ENCODE data around the gene NDUFA7.

Gene NDUFA7

DNA sequence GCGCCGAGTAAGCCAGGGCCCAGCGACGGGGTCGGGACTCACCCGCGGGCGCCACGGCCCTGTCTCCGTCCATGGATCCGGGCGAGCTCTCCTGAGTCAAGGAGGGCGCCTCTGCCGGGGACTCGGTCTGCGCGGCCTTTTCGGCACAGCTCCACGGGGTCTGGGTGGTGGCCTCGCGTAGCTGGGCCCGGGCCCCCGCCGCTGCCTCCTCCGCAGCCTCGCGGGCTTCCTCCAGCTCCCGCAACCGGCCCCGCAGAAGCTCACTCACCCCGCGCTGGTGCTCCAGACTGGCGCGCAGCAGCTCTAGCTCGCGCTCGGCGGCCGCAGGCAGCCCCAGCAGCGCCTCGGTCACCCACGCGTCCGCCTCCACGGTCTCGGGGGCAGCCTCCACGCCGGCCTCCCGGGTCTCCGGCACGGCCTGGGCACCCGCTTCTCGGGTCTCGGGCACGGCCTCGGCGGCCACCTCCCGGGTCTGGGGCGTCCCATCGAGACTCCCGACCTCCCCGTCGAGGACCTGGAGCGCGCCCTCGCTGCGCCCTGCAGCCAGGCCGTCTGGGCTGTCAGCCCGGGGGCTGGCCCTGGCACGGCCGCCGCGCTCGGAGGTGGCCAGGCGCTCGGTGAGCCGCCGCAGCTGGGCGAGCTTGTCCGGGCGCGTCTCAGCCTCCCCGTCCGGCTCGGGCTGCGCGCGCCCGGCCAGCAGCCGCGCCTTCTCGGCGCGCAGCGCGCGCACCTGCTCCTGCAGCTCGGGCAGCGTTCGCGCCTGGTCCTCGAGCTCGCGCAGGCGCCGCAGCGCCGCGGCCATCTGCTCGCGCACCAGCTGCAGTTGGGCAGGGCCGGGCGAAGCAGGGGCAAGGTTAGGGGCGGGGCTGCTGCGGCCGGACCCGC lies 13.5 kb upstream of the NDUFA7 start:
- Mint-ChIP-seq H3K4me3 (peak overlapping the region; percentile 12), H3K9me3 (no peaks in the 10 kb centered on the region), H3K36me3 (ENCODE audit: low read depth) (no peaks in the 10 kb centered on the region), H3K27ac (no peak overlapping the region), H3K4me1 (ENCODE audit: low read depth) (peaks cover 3% of the 10 kb centered on the region), H3K27me3 (ENCODE audit: low read depth) (peaks cover 38% of the 10 kb centered on the region)
- peak; percentile 73 for DNase-seq (ENCODE audit: low spot score)

GRCh38 chr19:8333767-8334457 lies 12.7 kb upstream of the NDUFA7 start:
- Mint-ChIP-seq H3K4me1 (ENCODE audit: low read depth) (peaks cover 3% of the 10 kb centered on the region), H3K27ac (no peak overlapping the region), H3K36me3 (ENCODE audit: low read depth) (no peaks in the 10 kb centered on the region), H3K4me3 (peak overlapping the region; percentile 12), H3K9me3 (no peaks in the 10 kb centered on the region), H3K27me3 (ENCODE audit: low read depth) (peaks cover 34% of the 10 kb centered on the region)
- no peak for DNase-seq (ENCODE audit: low spot score)

DNA sequence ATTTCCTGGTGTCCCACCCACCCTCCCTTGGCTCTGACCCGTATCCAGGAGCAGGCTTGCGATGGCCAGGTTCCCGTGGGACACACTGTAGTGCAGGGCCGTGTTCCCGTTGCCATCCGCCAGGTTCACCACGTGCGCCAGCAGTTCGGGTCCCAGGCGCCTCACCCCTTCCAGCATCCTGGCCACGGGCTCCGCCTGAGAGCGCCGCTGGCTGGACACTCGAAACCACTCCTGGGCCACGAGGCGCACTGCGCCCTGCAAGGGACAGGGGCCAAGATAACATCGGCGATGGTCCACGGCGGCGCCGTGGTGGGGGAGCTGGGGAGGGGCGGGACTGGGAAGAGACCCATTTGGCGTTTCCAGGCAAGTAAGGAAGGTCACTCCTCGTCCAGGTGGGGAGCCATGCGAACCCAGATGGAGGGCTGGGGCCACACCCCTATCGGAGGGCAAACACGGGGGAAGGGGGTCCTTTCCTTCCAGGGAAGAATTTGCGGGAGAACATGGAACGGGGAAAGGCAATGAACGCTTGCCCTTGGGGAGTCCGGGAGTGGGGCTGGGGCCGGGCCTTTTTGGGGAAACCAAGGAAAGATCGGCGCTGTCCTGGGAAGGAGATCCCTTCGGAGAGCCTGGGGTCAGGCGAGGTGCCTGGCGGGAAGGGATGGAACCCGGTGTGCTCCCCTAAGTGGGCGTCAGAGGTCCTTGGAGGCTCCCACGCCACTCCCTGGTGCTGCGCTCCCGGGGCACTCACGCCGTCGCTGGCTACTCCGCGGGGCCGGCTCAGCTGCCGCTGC lies 12.0 kb upstream of the NDUFA7 start:
- Mint-ChIP-seq H3K4me1 (ENCODE audit: low read depth) (peaks cover 3% of the 10 kb centered on the region), H3K4me3 (no peak overlapping the region), H3K27me3 (ENCODE audit: low read depth) (peaks cover 30% of the 10 kb centered on the region), H3K9me3 (no peaks in the 10 kb centered on the region), H3K27ac (no peak overlapping the region), H3K36me3 (ENCODE audit: low read depth) (no peaks in the 10 kb centered on the region)
- DNase-seq (ENCODE audit: low spot score): no peak

DNA sequence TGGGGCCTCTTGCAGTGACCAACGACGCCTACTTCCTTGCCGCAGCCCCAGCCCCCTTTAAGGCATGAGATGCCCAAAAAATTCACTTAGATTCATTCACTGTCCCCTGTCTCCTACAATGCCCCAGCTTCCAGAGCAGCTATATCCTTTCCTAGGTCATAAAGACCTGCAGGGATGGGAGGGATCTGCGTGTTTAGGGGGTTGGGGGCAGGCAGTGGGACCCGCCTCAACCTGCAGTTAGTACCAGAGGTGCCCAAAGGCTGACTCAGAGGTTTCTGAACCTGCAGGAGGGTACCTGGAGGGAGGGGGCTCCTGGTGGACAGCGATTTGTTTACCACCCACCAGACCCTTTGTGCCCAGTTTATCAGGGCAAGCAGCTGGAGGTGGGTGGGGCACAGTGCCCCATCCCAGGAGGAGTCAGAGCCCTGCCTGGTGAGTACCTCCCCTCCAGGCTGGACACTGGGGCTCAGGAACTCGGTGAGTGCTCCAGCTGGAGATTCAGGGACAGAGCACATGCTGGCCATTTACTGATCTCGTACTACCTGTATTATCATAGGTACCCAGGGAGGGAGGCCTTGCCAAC lies 10.2 kb upstream of the NDUFA7 start:
- Mint-ChIP-seq H3K4me3 (no peak overlapping the region), H3K27me3 (ENCODE audit: low read depth) (peaks cover 18% of the 10 kb centered on the region), H3K36me3 (ENCODE audit: low read depth) (no peaks in the 10 kb centered on the region), H3K9me3 (no peaks in the 10 kb centered on the region), H3K4me1 (ENCODE audit: low read depth) (peaks cover 3% of the 10 kb centered on the region), H3K27ac (no peak overlapping the region)
- DNase-seq (ENCODE audit: low spot score): no peak

GRCh38 chr19:8329996-8330395 lies 8.8 kb upstream of the NDUFA7 start:
- Mint-ChIP-seq H3K9me3 (no peaks in the 10 kb centered on the region), H3K4me3 (no peak overlapping the region), H3K4me1 (ENCODE audit: low read depth) (no peaks in the 10 kb centered on the region), H3K36me3 (ENCODE audit: low read depth) (no peaks in the 10 kb centered on the region), H3K27ac (no peak overlapping the region), H3K27me3 (ENCODE audit: low read depth) (peaks cover 10% of the 10 kb centered on the region)
- no peak for DNase-seq (ENCODE audit: low spot score)

GRCh38 chr19:8325454-8325853 lies 4.3 kb upstream of the NDUFA7 start:
- Mint-ChIP-seq H3K27me3 (ENCODE audit: low read depth) (no peaks in the 10 kb centered on the region), H3K27ac (no peak overlapping the region), H3K4me3 (no peak overlapping the region), H3K36me3 (ENCODE audit: low read depth) (peaks cover 26% of the 10 kb centered on the region), H3K9me3 (no peaks in the 10 kb centered on the region), H3K4me1 (ENCODE audit: low read depth) (peaks cover 12% of the 10 kb centered on the region)
- DNase-seq (ENCODE audit: low spot score): no peak

- Mint-ChIP-seq H3K27me3 (ENCODE audit: low read depth) (no peaks in the 10 kb centered on the region), H3K36me3 (ENCODE audit: low read depth) (peaks cover 28% of the 10 kb centered on the region), H3K9me3 (no peaks in the 10 kb centered on the region), H3K4me3 (no peak overlapping the region), H3K27ac (no peak overlapping the region), H3K4me1 (ENCODE audit: low read depth) (peaks cover 20% of the 10 kb centered on the region)
- no peak for DNase-seq (ENCODE audit: low spot score)
Measured at GRCh38 chr19:8324186-8325050, 3.2 kb upstream of the NDUFA7 start.

DNA sequence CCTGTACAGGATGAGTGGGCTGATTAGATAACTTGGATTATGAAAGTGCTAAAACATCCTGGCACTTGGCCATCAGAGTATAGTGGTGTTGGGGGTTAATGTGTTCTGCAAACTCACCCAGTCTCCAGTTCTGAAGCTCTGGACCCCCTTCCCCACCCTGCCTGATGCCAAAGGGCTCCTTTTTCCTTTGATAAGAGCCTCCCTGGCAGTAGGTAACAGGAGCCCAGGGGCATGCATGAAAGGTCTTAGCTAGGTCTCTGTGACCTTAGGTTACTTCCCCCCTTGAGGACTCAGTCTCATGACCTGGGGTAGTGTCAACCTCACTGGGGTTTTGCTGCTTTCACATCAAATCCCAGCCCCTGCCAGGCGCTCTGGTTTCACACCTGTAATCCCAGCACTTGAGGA lies 2.6 kb upstream of the NDUFA7 start:
- Mint-ChIP-seq H3K4me3 (no peak overlapping the region), H3K36me3 (ENCODE audit: low read depth) (peaks cover 28% of the 10 kb centered on the region), H3K4me1 (ENCODE audit: low read depth) (peaks cover 20% of the 10 kb centered on the region), H3K27ac (no peak overlapping the region), H3K9me3 (no peaks in the 10 kb centered on the region), H3K27me3 (ENCODE audit: low read depth) (no peaks in the 10 kb centered on the region)
- no peak for DNase-seq (ENCODE audit: low spot score)

DNA sequence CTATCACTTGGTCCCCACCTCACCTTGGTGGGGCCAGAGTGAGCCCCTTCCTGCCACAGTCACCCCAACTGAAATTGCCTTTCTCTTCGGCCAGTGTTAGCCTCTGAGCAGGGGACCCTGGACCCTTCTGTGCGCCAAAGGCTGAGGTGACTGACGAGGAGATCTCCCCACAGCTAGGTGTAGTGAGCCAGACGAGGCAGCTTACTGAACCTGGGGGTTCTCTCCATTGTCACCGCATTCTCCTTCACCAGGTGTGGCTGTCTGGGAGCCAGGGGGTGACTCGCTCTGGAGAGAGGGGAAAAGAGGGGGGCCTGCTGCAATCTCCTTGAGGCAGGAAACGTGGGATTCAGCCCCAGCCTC lies 1.4 kb upstream of the NDUFA7 start:
- Mint-ChIP-seq H3K4me1 (ENCODE audit: low read depth) (peaks cover 20% of the 10 kb centered on the region), H3K36me3 (ENCODE audit: low read depth) (peaks cover 28% of the 10 kb centered on the region), H3K27me3 (ENCODE audit: low read depth) (no peaks in the 10 kb centered on the region), H3K4me3 (peak overlapping the region; percentile 96), H3K9me3 (no peaks in the 10 kb centered on the region), H3K27ac (no peak overlapping the region)
- DNase-seq (ENCODE audit: low spot score): no peak

DNA sequence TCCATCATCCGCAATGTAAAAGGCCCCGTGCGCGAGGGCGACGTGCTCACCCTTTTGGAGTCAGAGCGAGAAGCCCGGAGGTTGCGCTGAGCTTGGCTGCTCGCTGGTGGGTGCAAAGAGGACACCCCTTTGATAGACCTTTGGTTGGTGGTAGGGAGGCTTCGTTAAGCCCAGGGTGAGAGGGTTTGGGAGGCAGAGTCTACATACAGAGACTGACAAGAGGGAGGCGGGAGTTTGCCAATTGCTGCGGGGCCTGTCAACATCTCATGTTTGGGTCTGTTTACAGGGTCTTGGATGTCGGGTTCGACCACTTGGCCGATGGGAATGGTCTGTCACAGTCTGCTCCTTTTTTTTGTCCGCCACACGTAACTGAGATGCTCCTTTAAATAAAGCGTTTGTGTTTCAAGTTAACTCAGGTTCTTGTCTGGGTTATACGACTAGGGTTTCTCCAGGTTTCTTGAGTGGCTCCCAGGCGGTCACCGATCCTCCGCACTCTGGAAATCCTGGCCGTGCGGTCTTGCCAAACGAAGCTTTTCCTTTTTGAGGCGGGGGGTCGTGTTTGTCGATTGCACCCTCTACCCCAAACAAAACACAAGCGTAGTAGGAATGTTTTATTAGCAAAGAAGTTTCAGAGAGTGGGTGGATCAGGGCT lies 937 bp upstream of the NDUFA7 start:
- peak overlapping the region; percentile 96 for H3K4me3 Mint-ChIP-seq
- no peaks in the 10 kb centered on the region for H3K27me3 Mint-ChIP-seq (ENCODE audit: low read depth)

GRCh38 chr19:8320564-8321066 lies 560 bp downstream of the NDUFA7 start:
- H3K27me3 Mint-ChIP-seq (ENCODE audit: low read depth): no peaks in the 10 kb centered on the region
- peak overlapping the region; percentile 96 for H3K4me3 Mint-ChIP-seq
- H3K36me3 Mint-ChIP-seq (ENCODE audit: low read depth): peaks cover 28% of the 10 kb centered on the region
- no peak for DNase-seq (ENCODE audit: low spot score)
- no peaks in the 10 kb centered on the region for H3K9me3 Mint-ChIP-seq
- peak overlapping the region; percentile 97 for H3K27ac Mint-ChIP-seq
- H3K4me1 Mint-ChIP-seq (ENCODE audit: low read depth): peaks cover 20% of the 10 kb centered on the region

More for the DNA sequence above, 937 bp upstream of the NDUFA7 start:
- H3K9me3 Mint-ChIP-seq: no peaks in the 10 kb centered on the region
- no peak for DNase-seq (ENCODE audit: low spot score)
- H3K36me3 Mint-ChIP-seq (ENCODE audit: low read depth): peaks cover 28% of the 10 kb centered on the region
- H3K4me1 Mint-ChIP-seq (ENCODE audit: low read depth): peaks cover 20% of the 10 kb centered on the region
- peak overlapping the region; percentile 97 for H3K27ac Mint-ChIP-seq

GRCh38 chr19:8319807-8320520 lies 1.2 kb downstream of the NDUFA7 start:
- Mint-ChIP-seq H3K4me1 (ENCODE audit: low read depth) (peaks cover 20% of the 10 kb centered on the region), H3K4me3 (peak overlapping the region; percentile 96), H3K9me3 (no peaks in the 10 kb centered on the region), H3K27ac (peak overlapping the region; percentile 97), H3K27me3 (ENCODE audit: low read depth) (no peaks in the 10 kb centered on the region), H3K36me3 (ENCODE audit: low read depth) (peaks cover 28% of the 10 kb centered on the region)
- DNase-seq (ENCODE audit: low spot score): no peak
